DMS53 (cell line): ENCODE results near the gene GP1BB.
"Not testable (repeated sequence)": the region's sequence is repeated elsewhere in the genome, so short reads cannot be mapped to it uniquely, and the experiment has no call there.

Source experiments
- DNase-seq: peaks from one replicate; lab custom pipeline; 2025; lab: John Stamatoyannopoulos, UW

GP1BB gene

DNA sequence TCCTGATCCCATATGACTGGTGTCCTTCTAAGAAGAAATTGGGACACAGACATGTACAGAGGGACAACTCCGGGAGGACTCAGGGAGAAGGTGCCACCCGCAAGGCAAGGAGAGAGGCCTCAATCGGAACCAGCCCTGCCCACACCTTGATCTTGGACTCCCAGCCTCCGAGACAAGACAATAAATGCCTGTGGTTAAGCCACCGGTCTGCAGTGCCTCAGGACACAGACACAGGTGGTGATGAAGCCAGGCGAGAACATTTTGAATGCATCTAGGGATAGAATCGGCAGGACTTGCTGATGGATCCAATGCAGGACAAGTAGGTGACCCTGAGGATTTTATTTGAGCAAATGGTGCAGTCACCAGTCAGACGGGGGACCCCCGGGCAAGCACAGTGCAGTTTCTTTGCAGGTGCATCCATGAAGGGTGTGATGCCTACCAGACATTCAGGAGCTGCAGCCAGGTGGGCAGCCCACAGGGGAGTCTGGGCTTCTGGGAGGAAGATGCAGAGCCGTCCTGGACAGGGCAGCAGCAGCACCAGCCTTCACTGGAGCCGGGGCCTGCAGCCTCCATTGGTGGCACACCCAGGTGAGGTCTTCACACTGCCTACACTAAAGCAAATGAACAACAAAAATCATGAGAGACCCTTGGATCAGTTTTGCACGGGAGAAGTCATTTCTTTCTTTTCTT lies 29.2 kb upstream of the GP1BB start:
- DNase-seq, result no peak

DNA sequence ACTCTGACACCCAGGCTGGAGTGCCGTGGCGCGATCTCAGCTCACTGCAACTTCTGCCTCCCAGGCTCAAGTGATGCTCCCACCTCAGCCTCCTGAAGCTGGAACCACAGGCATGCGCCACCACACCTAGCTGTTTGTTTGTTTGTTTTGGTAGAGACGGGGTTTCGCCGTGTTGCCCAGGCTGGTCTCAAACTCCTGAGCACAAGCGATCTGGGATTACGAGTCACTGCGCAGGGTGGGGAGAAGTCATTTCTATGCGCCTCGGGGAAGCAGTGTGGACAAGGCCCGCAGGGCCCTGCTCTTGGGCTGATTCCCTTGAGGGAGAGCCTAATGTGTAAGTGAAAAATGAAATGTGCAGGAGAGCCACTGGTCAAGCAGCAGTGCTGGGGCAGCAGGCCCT lies 28.6 kb upstream of the GP1BB start:
- no peak for DNase-seq

DNA sequence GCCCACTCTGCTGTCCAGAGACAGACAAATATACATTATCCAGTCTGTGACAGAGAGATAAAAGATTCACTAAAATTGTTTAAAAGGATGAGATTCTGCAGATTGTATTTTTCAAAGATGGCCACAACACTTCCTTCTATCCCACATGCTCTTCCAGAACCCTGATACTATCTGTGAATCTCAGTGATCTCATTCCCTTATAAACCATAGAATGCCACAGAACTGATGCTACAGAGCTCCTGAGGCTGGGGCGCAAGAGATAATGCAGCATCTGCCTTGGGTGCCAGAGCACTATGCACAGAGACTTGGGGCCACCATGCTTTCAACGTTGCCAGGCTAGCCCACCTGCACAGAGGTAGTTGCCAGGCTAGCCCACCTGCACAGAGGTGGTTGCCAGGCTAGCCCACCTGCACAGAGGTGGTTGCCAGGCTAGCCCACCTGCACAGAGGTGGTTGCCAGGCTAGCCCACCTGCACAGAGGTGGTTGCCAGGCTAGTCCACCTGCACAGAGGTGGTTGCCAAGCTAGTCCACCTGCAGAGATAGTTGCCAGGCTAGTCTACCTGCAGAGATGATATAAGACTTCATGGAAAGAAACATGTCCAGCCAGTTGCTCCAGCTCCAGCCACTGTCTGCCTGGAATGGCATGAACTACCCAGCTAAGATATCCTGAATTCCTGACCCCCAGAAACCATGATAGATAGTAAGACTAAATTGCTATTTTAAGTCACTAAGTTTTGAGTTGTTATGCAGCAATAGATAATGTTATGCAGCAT lies 26.6 kb upstream of the GP1BB start:
- DNase-seq, result no peak

DNA sequence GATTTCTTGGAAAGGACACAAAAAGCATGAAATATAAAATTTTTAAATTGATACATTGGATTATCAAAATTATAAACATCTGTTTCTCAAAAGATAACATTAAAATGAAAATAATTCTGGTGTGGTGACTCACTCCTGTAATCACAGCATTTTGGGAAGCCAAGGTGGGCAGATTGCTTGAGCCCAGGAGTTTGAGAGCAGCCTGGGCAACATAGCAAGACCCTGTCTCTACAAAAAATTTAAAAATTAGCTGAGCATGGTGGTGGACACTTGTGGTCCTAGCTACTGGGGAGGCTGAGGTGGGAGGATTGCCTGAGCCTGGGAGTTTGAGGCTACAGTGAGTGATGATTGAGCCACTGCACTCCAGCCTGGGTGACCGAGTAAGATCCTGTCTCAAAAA lies 25.5 kb upstream of the GP1BB start:
- not testable (repeated sequence) for DNase-seq

DNA sequence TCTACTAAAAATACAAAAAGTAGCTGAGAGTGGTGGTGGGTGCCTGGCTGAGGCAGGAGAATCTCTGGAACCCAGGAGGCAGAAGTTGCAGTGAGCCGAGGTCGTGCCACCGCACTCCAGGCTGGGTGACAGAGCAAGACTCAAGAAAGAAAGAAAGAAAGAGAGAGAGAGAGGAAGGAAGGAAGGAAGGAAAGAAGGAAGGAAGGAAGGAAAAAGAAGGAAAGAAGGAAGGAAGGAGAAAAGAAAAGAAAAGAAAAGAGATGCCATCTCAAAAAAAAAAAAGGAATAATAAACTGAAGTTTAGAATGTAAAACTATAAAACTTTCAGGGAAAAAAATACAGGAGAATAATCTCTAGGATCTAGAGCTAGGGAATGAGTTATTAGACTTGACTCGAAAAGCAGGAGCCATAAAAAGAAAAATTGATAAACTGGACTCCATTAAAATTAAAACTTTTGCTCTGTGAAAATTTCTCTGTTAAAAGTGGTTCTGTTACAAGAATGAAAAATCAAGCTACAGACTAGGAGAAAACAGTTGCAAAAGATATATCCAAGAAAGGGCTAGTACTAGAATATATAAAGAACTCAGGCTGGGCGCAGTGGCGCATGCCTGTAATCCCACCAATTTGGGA lies 22.4 kb upstream of the GP1BB start:
- DNase-seq, result no peak

DNA sequence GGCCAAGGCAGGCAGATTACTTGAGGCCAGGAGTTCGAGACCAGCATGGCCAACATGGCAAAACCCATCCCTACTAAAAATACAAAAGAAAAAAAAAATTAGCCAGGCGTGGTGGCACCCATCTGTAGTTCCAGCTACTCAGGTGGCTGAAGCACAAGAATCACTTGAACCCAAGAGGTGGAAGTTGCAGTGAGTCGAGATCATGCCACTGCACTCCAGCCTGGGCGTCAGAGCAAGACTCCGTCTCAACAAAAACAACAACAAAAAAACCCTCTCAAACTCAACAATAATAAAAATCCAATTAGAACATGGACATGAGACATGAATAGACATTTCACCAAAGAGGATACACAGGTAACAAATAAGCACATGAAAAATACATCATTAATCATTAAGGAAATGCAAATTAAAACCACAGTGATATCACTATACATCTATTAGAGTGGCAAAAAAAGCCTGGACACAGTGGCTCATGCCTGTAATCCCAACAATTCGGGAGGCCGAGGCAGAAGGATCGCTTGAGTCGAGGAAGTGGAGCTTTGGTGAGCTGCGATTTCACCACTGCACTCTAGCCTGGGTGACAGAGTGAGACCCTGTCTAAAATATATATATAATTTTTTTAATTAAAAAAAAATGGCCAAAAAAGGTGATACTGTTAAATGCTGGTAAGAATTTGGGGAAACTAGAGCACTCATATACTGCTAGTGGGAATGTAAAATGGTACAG lies 21.8 kb upstream of the GP1BB start:
- no peak for DNase-seq

DNA sequence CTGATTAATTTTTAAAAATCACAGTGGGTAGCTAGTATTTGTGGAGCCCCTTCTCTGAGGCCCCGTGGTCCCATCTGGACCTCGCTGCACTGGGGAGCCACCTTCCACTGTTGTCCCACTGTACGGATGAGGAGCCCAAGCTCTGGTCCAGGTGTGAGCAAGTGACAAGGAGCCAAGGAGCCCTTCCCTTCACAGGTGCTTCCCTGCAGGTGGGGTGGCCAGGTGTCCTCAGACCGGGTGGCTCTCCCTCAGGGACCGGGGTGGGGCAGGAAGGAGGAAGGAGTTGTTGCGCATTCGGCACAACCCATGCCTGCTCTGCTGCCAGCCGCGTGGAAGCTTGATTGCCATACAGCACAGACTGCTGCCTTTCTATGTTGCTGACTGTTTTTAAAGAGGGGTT lies 19.5 kb upstream of the GP1BB start:
- peak; percentile 20 for DNase-seq

DNA sequence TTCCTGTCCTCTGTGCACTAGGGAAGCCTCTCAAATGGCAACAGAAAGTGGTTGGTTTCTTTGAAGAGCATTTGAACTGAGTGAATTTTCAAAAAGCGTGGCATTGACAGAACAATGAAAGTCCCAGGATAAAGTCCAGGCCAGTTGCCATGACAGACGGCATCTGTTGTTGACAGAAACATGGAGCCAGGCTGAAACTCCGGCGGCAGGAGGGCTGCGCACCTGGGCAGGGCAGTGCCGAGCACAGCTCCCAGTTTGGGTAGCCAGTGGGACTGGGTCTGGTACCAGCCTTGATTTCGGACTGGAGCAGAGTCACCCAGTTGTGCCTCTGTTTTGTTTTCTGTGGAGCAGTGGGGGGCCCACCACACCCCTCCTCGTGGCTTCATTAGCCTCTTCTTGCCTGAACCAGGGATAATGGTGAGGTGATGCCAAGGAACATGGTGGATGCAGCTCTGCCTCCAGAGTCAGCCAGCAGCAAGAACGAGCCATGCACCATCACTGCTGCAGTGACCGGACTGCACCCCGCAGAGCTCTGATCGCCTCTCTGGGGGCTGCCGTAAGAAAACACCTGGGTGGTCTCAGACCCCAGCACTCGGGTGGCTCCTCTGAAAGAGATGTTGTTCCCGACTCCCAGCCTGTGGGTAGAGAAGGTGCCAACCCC lies 18.9 kb upstream of the GP1BB start:
- peak; percentile 31 for DNase-seq

DNA sequence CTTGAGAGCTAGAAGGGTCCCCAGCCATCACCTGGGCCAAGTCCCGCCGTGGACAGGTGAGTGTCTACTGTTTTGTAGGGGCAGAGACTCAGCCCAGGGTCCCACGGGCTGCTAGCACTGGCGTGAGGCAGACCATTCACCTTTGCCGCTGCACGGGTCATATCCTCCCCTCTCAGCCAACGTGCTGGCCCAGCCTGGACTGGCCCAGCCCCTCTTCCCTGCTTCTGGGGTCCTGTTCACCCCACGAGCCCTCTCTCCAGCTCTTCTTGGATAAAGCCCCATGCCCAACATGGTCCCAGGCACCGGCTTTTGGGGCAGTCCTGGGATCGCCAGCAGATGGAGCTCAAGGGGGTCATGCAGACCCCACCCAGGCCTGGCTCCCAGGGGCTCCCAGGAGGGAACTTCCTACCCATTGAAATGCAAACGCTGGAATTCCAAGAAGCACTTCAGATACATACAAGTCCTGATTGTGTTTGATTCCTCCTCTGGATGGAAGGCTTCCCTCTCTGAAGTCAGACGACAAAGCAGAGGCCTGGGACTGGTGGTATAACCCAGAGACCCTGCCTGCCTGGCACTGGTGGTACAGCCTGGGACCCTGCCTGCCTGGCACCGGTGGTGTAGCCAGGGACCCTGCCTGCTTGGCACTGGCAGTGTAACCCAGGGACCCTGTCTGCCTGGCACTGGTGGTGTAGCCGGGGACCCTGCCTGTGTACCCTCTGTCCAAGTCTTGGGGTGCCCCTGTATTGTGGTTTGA lies 18.0 kb upstream of the GP1BB start:
- DNase-seq, result no peak

DNA sequence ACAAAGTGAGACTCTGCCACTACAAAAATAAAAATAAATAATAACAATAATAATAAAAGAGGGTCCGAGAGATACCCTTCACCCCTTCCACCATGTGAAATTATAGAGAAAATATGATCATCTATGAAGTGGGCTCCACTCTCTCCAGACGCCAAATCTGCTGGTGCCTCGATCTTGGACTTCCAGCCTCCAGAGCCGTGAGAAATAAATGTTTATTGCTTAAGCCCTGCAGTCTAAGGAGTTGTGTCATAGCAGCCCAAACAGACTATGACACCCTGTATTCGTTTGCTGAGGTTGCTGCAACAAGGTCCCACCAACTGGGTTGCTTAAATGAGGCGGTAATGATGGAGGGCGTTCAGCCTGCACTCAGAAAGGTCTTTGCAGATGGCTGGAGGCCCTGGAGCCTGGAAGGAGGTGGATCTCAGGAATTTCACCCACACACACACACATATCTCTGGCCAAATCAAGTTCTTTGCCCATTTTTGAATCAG lies 16.6 kb upstream of the GP1BB start:
- no peak for DNase-seq

DNA sequence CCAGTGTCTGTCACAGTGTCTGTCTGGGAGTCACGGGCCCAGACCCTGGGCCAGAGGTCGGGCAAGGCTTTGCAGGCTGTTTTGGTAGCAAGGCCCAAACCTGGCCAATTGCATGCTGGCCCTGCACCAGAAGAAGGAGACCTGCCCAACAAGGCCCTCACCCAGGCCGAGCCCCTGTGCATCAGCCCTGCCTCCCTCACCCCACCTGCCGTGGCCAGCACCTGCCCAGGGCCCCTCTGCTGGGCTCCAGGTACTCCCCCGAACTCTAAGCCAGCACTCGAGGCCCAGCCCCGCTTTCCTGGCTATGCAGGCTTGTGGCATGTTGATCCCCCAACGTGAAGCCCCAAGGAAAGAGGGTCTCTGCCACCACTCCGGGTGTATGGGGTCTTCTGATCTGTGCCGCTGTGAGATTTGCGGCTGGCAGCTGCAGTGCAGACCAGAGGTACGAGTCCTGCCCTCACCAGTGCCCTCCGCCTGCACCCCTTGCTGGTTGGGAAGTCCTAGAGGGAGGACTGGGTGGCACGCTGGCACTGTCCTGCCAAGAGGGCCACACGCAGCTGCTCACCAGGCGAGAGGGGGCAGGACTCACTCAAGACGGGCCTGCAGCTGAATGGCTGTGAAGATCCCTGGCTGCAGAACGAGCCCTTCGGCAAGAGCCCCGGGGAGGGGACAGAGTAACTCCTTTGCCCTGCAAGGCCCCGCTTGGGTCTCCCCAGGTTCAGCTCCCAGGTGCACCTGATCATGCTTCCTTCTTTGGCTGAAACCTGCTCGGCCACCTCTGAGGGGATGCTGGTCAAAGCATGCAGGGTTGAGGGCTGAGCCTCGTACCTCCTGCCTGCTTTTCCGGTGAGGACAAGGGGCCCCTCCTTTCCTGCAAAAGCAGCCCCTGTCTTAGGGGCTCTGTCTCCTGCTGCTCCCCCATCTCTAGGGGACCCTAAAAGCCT lies 15.7 kb upstream of the GP1BB start:
- no peak for DNase-seq

DNA sequence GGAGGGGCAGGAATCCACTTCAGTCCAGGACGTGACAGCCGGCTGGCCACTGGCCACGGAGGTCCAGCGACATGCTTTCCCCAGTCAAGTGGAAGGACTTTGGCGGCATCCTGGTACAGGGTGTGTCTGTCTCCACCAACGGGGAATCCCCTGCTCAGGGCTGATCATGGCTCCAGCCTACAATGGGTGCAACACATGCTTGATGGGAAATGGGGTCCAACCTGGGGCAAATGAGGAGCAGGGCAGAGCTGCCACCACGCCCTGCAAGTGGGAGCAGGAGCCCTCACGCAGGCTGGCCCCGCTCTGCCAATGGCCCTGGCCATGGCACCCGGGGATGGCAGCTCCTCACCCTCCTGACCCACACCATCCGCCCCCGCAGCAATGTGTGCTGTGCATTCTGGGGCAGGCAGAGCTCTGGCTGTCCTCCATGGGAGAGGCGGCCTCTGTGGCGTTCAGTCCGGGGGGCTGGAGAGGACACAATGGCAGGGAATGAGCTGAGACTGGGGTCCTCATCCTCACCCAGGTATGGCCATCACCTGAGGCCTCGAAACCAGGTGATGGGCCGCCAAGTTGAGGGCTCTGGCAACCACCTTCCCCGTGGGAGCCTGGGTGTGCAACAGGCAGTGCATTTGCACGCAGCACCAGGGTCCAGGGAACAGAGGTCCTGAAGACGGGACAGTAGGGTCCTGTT lies 14.9 kb upstream of the GP1BB start:
- DNase-seq, result no peak

DNA sequence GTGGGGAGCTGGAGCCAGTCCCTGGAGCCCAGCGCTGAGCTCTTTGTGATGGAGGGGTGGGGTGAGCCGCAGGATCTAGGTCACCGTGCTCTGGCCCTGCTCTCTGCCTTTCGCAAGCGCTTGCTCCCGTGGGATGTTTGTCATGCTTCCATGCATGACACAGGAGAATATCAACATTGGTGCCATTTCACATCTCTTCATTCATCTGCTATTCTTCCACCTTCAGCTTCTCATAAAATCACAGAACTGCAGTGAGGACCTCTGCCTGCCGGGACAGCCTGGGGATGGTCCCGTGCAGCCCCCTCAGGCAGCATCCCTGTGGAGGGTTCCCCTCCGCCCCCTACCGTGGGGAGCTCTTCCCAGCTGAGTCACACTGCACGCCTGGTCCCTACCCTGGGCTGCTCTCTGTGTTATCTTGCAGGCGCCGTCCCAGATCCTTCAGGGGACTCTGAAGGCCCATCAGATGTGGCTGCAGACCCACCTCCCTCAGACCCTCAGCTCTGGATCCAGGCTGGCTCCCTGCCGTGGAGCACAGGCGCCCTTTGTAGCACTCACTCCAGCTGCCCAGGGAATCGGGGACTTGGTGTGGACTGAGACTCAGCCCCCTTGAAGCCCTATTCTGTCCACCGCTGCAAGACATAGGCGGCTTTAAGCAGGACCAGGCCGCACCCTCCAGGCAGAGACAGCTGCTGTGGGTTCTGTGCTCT lies 14.1 kb upstream of the GP1BB start:
- no peak for DNase-seq

DNA sequence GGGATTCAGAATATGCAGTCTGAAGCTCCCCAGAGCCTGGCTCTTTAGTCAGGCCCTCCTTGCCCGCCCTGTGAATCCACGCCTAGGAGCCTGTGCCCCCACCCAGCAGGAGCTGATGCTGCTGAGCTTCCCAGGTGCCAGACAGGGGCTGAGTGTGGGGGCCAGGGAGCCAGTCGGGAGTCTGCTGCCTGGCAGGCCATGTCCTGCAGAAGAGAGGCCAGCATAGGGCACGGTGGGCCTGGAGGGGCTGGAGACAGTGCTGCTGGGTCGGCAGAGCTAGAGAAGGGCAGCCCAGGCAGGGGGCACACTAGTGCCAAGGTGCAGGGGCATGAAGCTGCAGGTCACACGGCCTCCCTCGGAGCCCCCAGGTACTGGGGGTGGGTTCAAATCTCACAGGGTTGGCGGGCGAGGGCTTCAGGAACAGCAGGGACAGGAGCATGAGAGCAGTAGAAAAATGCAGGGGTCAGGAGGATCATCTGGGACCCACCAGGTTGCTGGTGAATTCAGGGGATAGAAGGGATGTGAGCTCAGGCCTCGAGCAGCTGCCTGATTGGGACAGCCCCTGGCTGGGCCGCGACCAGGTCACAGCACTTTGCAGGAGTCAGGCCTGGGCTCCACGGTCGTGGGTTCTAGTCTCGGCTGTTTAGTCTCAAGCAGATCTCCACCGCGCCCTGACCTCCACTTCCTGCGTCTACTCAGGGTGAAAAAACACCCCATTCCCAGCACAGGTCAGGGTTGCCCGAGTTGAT lies 13.1 kb upstream of the GP1BB start:
- DNase-seq, result no peak

DNA sequence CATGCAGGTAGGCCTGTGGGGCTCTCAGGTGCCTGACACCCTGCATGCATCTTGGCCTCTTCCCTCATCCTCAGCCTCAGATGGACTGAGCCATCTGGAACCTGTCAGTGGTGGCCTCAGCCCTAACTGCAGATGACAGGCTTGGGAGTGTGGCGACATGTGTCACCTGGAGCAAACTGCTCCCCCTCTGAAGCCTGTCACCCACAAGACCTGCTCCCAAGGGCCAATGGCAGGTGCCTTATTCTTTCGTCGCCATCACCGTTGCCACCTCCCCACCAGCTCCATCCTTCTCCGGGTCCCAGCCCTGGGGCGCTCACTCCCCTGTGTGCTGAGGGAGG lies 12.6 kb upstream of the GP1BB start:
- DNase-seq, result no peak

DNA sequence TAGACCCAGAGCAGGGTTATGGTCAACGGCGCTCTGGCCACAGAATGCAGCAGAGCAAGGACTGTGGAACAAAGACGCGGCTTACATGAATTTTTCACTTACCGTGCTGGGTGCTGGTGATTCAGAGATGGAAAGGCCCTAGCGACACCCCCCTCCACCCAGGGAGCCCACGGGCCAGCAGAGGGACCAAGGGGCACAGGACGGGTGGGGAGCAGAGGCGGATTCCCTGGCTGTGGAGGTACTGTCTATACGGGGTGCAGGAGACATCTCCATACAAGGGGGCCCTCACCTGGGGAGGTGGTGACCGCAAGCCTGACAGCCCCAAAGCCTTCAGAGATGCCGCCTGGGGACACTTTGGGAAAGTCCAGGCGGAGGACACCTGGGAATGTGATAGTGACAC lies 10.1 kb upstream of the GP1BB start:
- DNase-seq, result no peak

DNA sequence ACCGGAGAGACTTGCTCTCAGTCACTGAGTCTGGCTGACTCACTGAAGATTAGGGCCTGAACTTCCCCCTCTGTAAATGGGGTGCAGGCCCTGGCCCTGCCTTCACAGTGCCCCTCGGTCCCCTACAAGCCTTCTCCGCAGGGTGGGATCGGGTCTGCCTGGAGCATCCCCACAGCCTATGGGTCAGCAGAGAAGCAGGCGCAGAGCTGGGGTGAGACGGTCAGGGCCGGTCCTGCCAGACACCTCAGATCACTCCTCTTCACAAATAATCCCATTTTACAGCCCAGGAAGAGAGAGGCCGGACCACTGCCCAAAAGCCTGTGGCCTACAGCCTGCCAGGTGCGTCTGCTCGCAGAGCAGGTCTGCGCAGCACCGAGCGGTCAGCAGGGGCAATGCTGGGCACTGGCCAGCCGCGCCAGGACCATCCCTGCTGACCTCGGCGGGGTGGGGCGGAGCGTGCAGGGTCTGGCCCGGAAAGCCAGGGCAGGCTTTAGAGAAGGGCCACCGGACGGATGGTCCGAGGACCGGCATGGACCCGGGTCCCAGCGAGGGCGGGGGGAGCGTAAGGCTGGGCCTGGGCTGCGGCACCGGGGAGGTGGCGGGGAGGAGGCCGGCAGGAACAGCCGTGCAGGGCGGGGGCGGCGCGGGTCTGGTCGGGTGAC lies 9.6 kb upstream of the GP1BB start:
- peak; percentile 39 for DNase-seq
